ENCODE data around the gene DOCK8.

DNA sequence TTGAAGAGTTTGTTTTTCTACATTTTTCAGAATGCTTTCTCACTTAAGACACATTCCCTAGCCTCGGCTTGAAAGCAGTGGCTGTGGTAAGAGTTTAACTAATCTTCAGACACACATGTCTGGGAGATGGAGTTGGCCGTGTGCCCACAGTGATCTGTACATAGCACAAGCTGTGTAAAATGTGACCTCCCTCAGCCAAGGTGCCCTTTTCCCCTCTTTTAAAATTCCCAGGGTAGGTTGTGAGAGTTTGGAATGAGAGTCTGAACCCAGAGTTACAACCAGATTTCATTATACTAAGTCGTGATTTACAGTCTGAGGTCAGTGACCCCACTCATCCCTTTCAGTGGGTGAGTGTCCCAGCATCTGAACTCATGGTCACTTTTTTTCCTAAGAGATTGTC lies 230.4 kb downstream of the DOCK8 start:
- TF ChIP-seq, protein P1, sequence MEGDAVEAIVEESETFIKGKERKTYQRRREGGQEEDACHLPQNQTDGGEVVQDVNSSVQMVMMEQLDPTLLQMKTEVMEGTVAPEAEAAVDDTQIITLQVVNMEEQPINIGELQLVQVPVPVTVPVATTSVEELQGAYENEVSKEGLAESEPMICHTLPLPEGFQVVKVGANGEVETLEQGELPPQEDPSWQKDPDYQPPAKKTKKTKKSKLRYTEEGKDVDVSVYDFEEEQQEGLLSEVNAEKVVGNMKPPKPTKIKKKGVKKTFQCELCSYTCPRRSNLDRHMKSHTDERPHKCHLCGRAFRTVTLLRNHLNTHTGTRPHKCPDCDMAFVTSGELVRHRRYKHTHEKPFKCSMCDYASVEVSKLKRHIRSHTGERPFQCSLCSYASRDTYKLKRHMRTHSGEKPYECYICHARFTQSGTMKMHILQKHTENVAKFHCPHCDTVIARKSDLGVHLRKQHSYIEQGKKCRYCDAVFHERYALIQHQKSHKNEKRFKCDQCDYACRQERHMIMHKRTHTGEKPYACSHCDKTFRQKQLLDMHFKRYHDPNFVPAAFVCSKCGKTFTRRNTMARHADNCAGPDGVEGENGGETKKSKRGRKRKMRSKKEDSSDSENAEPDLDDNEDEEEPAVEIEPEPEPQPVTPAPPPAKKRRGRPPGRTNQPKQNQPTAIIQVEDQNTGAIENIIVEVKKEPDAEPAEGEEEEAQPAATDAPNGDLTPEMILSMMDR (IDR thresholded peaks at IDR 0.05): no peak
- TF ChIP-seq POLR2A (IDR thresholded peaks at IDR 0.05): no peak
